SK-N-SH (cell line): ENCODE results near the gene PTDSS2. TPM values are rescaled to one million over a fixed set of nuclear protein-coding genes. Genes with fewer than 3 reads are reported as not detected.

ENCODE experiments used
- CTCF ChIA-PET: fragments of 300-600, 350-600 bp; formaldehyde crosslinking; extraction: SDS; loops from one replicate; lab custom pipeline; 2021; lab: Yijun Ruan, JAX
- POLR2A ChIA-PET: fragments of 350-600 bp; sonication (Branson Sonifier 250); formaldehyde crosslinking; extraction: SDS; loops from one replicate; lab custom pipeline; 2020; ENCODE audit warnings: antibody characterized with exemption, inconsistent platforms; lab: Yijun Ruan, JAX
- DNase-seq: peaks from one replicate; pipeline ENCODE4 v3.0.0; 2012
- H2AFZ ChIP-seq: fragments of 200-600 bp; sonication (generic); 2 replicates; pipeline ENCODE4 v1.8.1; 2016; ENCODE audit warnings: antibody characterized with exemption, mild to moderate bottlenecking, low read depth
- H3F3A ChIP-seq: fragments of 200-600 bp; sonication (generic); replicated peaks from 2 replicates; pipeline ENCODE3; 2016; ENCODE audit warnings: antibody characterized with exemption, mild to moderate bottlenecking; ENCODE audit not compliant: insufficient read depth
- H3K27ac ChIP-seq, 2 experiments: fragments of 200-500 bp in 1 of 2; fragments of 200-600 bp in 1 of 2; sonication (Bioruptor generic) in 1 of 2; sonication (generic), shearing (Covaris generic) in 1 of 2; 2 replicates each; pipeline versions ENCODE4 v1.5.1 to v1.6.1; 2014 to 2016; ENCODE audit warnings: low read depth in 2 of 2, inconsistent platforms in 1 of 2, low read length in 1 of 2, mild to moderate bottlenecking in 1 of 2, mixed read lengths in 1 of 2
- H3K27me3 ChIP-seq: fragments of 200-600 bp; sonication (generic), shearing (Covaris generic); 2 replicates; pipeline ENCODE4 v1.6.1; 2016; ENCODE audit warnings: mixed run types; ENCODE audit not compliant: insufficient read depth
- H3K36me3 ChIP-seq, 2 experiments: fragments of 200-500 bp in 1 of 2; fragments of 200-600 bp in 1 of 2; sonication (Bioruptor generic) in 1 of 2; sonication (generic) in 1 of 2; replicated peaks in 1 of 2; 2 replicates each; pipeline versions ENCODE3 to v1.5.1; 2014 to 2016; ENCODE audit warnings: low read length in 1 of 2, mild to moderate bottlenecking in 1 of 2; ENCODE audit not compliant: insufficient read depth in 2 of 2, control insufficient read depth in 1 of 2
- H3K4me1 ChIP-seq, 2 experiments: fragments of 200-500 bp in 1 of 2; fragments of 200-600 bp in 1 of 2; sonication (Bioruptor generic) in 1 of 2; sonication (generic), shearing (Covaris generic) in 1 of 2; 2 replicates each; pipeline versions ENCODE4 v1.5.1 to v1.6.1; 2014 to 2016; ENCODE audit warnings: low read depth in 1 of 2, low read length in 1 of 2, mixed run types in 1 of 2; ENCODE audit not compliant: insufficient read depth in 2 of 2, control insufficient read depth in 1 of 2
- H3K4me2 ChIP-seq: fragments of 200-600 bp; sonication (generic), shearing (Covaris generic); 2 replicates; pipeline ENCODE4 v1.6.1; 2017; ENCODE audit warnings: mixed run types
- H3K4me3 ChIP-seq, 2 experiments: fragments of 200-500 bp in 1 of 2; fragments of 200-600 bp in 1 of 2; sonication (Bioruptor generic) in 1 of 2; sonication (generic), shearing (Covaris generic) in 1 of 2; 2 replicates each; pipeline versions ENCODE4 v1.5.1 to v1.8.1; 2014 to 2016; ENCODE audit warnings: low read depth in 2 of 2, inconsistent platforms in 1 of 2, low read length in 1 of 2, mild to moderate bottlenecking in 1 of 2, mixed read lengths in 1 of 2, moderate library complexity in 1 of 2
- H3K79me2 ChIP-seq: fragments of 200-600 bp; sonication (generic); 2 replicates; pipeline ENCODE4 v1.8.1; 2017; ENCODE audit warnings: mild to moderate bottlenecking; ENCODE audit not compliant: insufficient read depth
- H3K9ac ChIP-seq: fragments of 200-600 bp; sonication (generic); 2 replicates; pipeline ENCODE4 v1.6.1; 2017; ENCODE audit warnings: mixed run types
- H3K9me2 ChIP-seq: fragments of 200-600 bp; sonication (generic); 2 replicates; pipeline ENCODE4 v1.6.1; 2017; ENCODE audit warnings: mixed run types
- H3K9me3 ChIP-seq: fragments of 200-600 bp; sonication (generic); 2 replicates; pipeline ENCODE4 v1.6.1; 2017; ENCODE audit warnings: mixed run types, mild to moderate bottlenecking, moderate library complexity
- H4K20me1 ChIP-seq: fragments of 200-600 bp; sonication (generic); 2 replicates; pipeline ENCODE4 v1.6.1; 2017; ENCODE audit warnings: mild to moderate bottlenecking, mixed run types; ENCODE audit not compliant: insufficient read depth
- EP300 ChIP-seq, 2 experiments: IDR thresholded peaks; 2 replicates each; pipeline versions ENCODE4 v1.4.0 to v1.6.1; 2012; ENCODE audit warnings: borderline replicate concordance in 1 of 2, low read depth in 1 of 2, low read length in 1 of 2
- EZH2phosphoT487 ChIP-seq: fragments of 200-600 bp; sonication (generic); IDR thresholded peaks from 2 replicates; pipeline ENCODE4 v1.6.1; 2017; ENCODE audit warnings: low read depth, mixed run types, mild to moderate bottlenecking, antibody characterized with exemption, moderate library complexity, borderline replicate concordance
- GABPA ChIP-seq: IDR thresholded peaks from 2 replicates; pipeline ENCODE4 v1.4.0; 2012; ENCODE audit warnings: low read depth, mild to moderate bottlenecking
- MXI1 ChIP-seq: IDR thresholded peaks from 2 replicates; pipeline ENCODE4 v1.6.1; 2012; ENCODE audit warnings: mild to moderate bottlenecking, low read depth, low read length, improper control_type of control experiment
- NFIC ChIP-seq: IDR thresholded peaks from 2 replicates; pipeline ENCODE4 v1.4.0; 2012; ENCODE audit warnings: borderline replicate concordance
- PBX3 ChIP-seq: IDR thresholded peaks from 2 replicates; pipeline ENCODE4; 2012
- RCOR1 ChIP-seq: fragments of 150-350 bp; IDR thresholded peaks from 2 replicates; pipeline ENCODE4 v1.6.1; 2017; ENCODE audit warnings: antibody characterized with exemption, low read length
- RFX5 ChIP-seq: IDR thresholded peaks from 2 replicates; pipeline ENCODE4 v1.6.1; 2012; ENCODE audit warnings: mild to moderate bottlenecking, improper control_type of control experiment, low read length
- RXRA ChIP-seq: IDR thresholded peaks from 2 replicates; pipeline ENCODE4 v1.4.0; 2012; ENCODE audit warnings: low read depth, mild to moderate bottlenecking, borderline replicate concordance
- TEAD4 ChIP-seq: IDR thresholded peaks from 2 replicates; pipeline ENCODE4 v1.4.0; 2012; ENCODE audit warnings: mild to moderate bottlenecking, borderline replicate concordance; ENCODE audit not compliant: insufficient read depth
- WGBS: methylation state at CpG from one replicate; pipeline ENCODE4 v1.1.6; 2017; ENCODE audit warnings: low lambda C conversion rate; 5-methylcytosine and 5-hydroxymethylcytosine counted together
- polyA plus RNA-seq, 3 experiments: library from polyadenylated mRNA; depleted of rRNA; stranded (reverse); fragments of >200 nt; gene quantifications; 2 replicates each; pipeline ENCODE4 v1.2.3, GENCODE V29; 2012
- TF ChIP-seq, protein P1 (sequence below): fragments of 200-600 bp; sonication (generic); IDR thresholded peaks from 2 replicates; pipeline ENCODE4 v1.6.1; 2017; ENCODE audit warnings: antibody characterized with exemption, mild to moderate bottlenecking, moderate library complexity

Gene PTDSS2
- polyA plus RNA-seq, 1 of the 3 experiments (the other 2 are of a cell fraction), result 28.6 TPM

- Histone ChIP-seq H3K4me1 (no peaks in the 10 kb centered on the region; a peak in 1 of 4 replicates), H3K4me2 (no peak overlapping the region), H3K9ac (no peak overlapping the region), H3K27me3 (no peaks in the 10 kb centered on the region), H4K20me1 (no peaks in the 10 kb centered on the region), H3K27ac (no peak overlapping the region), H3K4me3 (no peak overlapping the region), H3K36me3 (peaks cover 0 to 8% of the 10 kb centered on the region in 2 experiments), H3K79me2 (no peaks in the 10 kb centered on the region), H3F3A (peaks cover 4% of the 10 kb centered on the region), H3K9me2 (no peaks in the 10 kb centered on the region), H3K9me3 (peaks cover 2% of the 10 kb centered on the region; the same call in 1 of the 2 replicates), H2AFZ (no peak overlapping the region)
- no peak for DNase-seq
- no peak for TF ChIP-seq RCOR1
- TF ChIP-seq EP300 (IDR thresholded peaks at IDR 0.05; ENCODE audit: borderline replicate concordance in 1 of 2, low read depth in 1 of 2, low read length in 1 of 2), result no peak
- no peak for TF ChIP-seq MXI1
- no peak for TF ChIP-seq NFIC
- TF ChIP-seq EZH2phosphoT487, result no peak
- no peak for TF ChIP-seq PBX3
- TF ChIP-seq RFX5, result no peak
- TF ChIP-seq, protein P1, sequence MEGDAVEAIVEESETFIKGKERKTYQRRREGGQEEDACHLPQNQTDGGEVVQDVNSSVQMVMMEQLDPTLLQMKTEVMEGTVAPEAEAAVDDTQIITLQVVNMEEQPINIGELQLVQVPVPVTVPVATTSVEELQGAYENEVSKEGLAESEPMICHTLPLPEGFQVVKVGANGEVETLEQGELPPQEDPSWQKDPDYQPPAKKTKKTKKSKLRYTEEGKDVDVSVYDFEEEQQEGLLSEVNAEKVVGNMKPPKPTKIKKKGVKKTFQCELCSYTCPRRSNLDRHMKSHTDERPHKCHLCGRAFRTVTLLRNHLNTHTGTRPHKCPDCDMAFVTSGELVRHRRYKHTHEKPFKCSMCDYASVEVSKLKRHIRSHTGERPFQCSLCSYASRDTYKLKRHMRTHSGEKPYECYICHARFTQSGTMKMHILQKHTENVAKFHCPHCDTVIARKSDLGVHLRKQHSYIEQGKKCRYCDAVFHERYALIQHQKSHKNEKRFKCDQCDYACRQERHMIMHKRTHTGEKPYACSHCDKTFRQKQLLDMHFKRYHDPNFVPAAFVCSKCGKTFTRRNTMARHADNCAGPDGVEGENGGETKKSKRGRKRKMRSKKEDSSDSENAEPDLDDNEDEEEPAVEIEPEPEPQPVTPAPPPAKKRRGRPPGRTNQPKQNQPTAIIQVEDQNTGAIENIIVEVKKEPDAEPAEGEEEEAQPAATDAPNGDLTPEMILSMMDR, result no peak
- TF ChIP-seq GABPA, result no peak
- no peak for TF ChIP-seq TEAD4
- TF ChIP-seq RXRA, result no peak
- 86% methylated on average over 10 of the region's 10 CpGs for WGBS
- ChIA-PET CTCF (interaction anchor here (0.6 to 1.0 kb wide), 2 partner anchors 12 to 26 kb away, joined by 3 to 4 read pairs; no protein-coding TSS in a partner anchor), POLR2A (no interaction called here)
Observed at GRCh38 chr11:521177-521688, 71.2 kb downstream of the PTDSS2 start.

- TF ChIP-seq RFX5 (no peak), EP300 (IDR thresholded peaks at IDR 0.05; ENCODE audit: borderline replicate concordance in 1 of 2, low read depth in 1 of 2, low read length in 1 of 2) (no peak), RXRA (no peak)
- H3K9ac ChIP-seq, result no peak overlapping the region
- no peaks in the 10 kb centered on the region for H3K27me3 ChIP-seq
- DNase-seq, result no peak
- no peaks in the 10 kb centered on the region for H3K9me3 ChIP-seq
- H3K27ac ChIP-seq, result no peak overlapping the region
- peaks cover 0 to under 1% of the 10 kb centered on the region in 2 experiments for H3K36me3 ChIP-seq
- ChIA-PET CTCF (no interaction called here), POLR2A (no interaction called here)
- no peaks in the 10 kb centered on the region for H4K20me1 ChIP-seq
- no peak overlapping the region for H2AFZ ChIP-seq
- 56% methylated on average over 15 of the region's 17 CpGs for WGBS
- H3K9me2 ChIP-seq, result no peaks in the 10 kb centered on the region
- no peak overlapping the region for H3K4me3 ChIP-seq
- no peaks in the 10 kb centered on the region for H3F3A ChIP-seq
- H3K4me1 ChIP-seq, result no peaks in the 10 kb centered on the region
- no peaks in the 10 kb centered on the region for H3K79me2 ChIP-seq
- H3K4me2 ChIP-seq, result no peak overlapping the region
Observed at GRCh38 chr11:526192-526591, 76.1 kb downstream of the PTDSS2 start.
